ENCODE measurements around the gene FOXN3. TPM values are rescaled to one million over a fixed set of nuclear protein-coding genes. Genes with fewer than 3 reads are reported as not detected.

Gene FOXN3
- total RNA-seq, 1 donor from 2014 or later, result 122 TPM

- Mint-ChIP-seq H3K27me3 (ENCODE audit: low read depth, unreplicated experiment) (no peaks in the 10 kb centered on the region), H3K27ac (ENCODE audit: unreplicated experiment) (no peak overlapping the region), H3K4me1 (ENCODE audit: low read depth, unreplicated experiment) (peaks cover 23% of the 10 kb centered on the region), H3K36me3 (ENCODE audit: low read depth, unreplicated experiment) (peaks cover 26% of the 10 kb centered on the region), H3K4me3 (ENCODE audit: unreplicated experiment) (no peak overlapping the region), H3K9me3 (ENCODE audit: unreplicated experiment) (peaks cover 3% of the 10 kb centered on the region)
- Histone ChIP-seq H3K9me3 (ENCODE audit: insufficient read depth, low read depth, low read length) (no peaks in the 10 kb centered on the region), H3K79me2 (ENCODE audit: insufficient read depth, low read length) (peaks cover 84% of the 10 kb centered on the region), H3K4me1 (ENCODE audit: insufficient read depth, low read length) (peaks cover 6% of the 10 kb centered on the region), H3K9ac (ENCODE audit: low read length) (no peak overlapping the region), H3K36me3 (ENCODE audit: insufficient read depth, low read length) (no peaks in the 10 kb centered on the region), H3K4me2 (ENCODE audit: low read length) (no peak overlapping the region), H2AFZ (ENCODE audit: low read depth, low read length) (no peak overlapping the region), H3K27ac (ENCODE audit: low read depth, low read length) (no peak overlapping the region), H4K20me1 (ENCODE audit: insufficient read depth, low read length) (peaks cover 73% of the 10 kb centered on the region), H3K4me3 (ENCODE audit: insufficient read depth, low read depth, low read length) (no peak overlapping the region), H3K27me3 (ENCODE audit: insufficient read depth, low read length) (no peaks in the 10 kb centered on the region)
- DNase-seq (ENCODE audit: low read depth) (no peak), FAIRE-seq (no peak)
- TF ChIP-seq EZH2 (IDR thresholded peaks at IDR 0.05; ENCODE audit: insufficient read depth, low read length) (no peak), CTCF (IDR thresholded peaks at IDR 0.05; ENCODE audit: insufficient read depth, low read depth, low read length) (no peak)
Measured at GRCh38 chr14:89382901-89383845, 33.9 kb downstream of the FOXN3 start.

- DNase-seq (ENCODE audit: low read depth) (no peak), FAIRE-seq (no peak)
- Mint-ChIP-seq H3K27me3 (ENCODE audit: low read depth, unreplicated experiment) (no peaks in the 10 kb centered on the region), H3K36me3 (ENCODE audit: low read depth, unreplicated experiment) (peaks cover 29% of the 10 kb centered on the region), H3K27ac (ENCODE audit: unreplicated experiment) (no peak overlapping the region), H3K9me3 (ENCODE audit: unreplicated experiment) (peaks cover 6% of the 10 kb centered on the region), H3K4me1 (ENCODE audit: low read depth, unreplicated experiment) (peaks cover 24% of the 10 kb centered on the region), H3K4me3 (ENCODE audit: unreplicated experiment) (no peak overlapping the region)
- H3K9ac ChIP-seq (ENCODE audit: low read length), result no peak overlapping the region
- H3K27me3 ChIP-seq (ENCODE audit: insufficient read depth, low read length), result no peaks in the 10 kb centered on the region
- H3K27ac ChIP-seq (ENCODE audit: low read depth, low read length), result no peak overlapping the region
- H3K4me2 ChIP-seq (ENCODE audit: low read length), result no peak overlapping the region
- no peak overlapping the region for H2AFZ ChIP-seq (ENCODE audit: low read depth, low read length)
- H3K9me3 ChIP-seq (ENCODE audit: insufficient read depth, low read depth, low read length), result no peaks in the 10 kb centered on the region
- TF ChIP-seq EZH2 (IDR thresholded peaks at IDR 0.05; ENCODE audit: insufficient read depth, low read length) (no peak), CTCF (IDR thresholded peaks at IDR 0.05; ENCODE audit: insufficient read depth, low read depth, low read length) (no peak)
- peaks cover 82% of the 10 kb centered on the region for H3K79me2 ChIP-seq (ENCODE audit: insufficient read depth, low read length)
- H3K4me1 ChIP-seq (ENCODE audit: insufficient read depth, low read length), result peaks cover 12% of the 10 kb centered on the region
- H4K20me1 ChIP-seq (ENCODE audit: insufficient read depth, low read length), result peaks cover 73% of the 10 kb centered on the region
- no peaks in the 10 kb centered on the region for H3K36me3 ChIP-seq (ENCODE audit: insufficient read depth, low read length)
- H3K4me3 ChIP-seq (ENCODE audit: insufficient read depth, low read depth, low read length), result no peak overlapping the region
Measured at GRCh38 chr14:89382487-89382886, 34.5 kb downstream of the FOXN3 start.

Measured in astrocyte (in vitro differentiated cells and primary cell).